GM12878 (cell line): ENCODE measurements around the gene ACE. TPM values are rescaled to one million over a fixed set of nuclear protein-coding genes. Genes with fewer than 3 reads are reported as not detected.

ENCODE experiments used
- ATAC-seq: fragments of 200-7000 bp; cut with Tn5 transposase; 3 replicates; pipeline ENCODE4 v1.9.1; 2020; ENCODE audit warnings: mild to moderate bottlenecking, moderate library complexity
- BruUV-seq: library from RNA; stranded (reverse); fragments of 400-500 nt; replicated peaks from 2 replicates; lab custom pipeline; 2021; lab: Mats Ljungman, UMichigan
- CTCF ChIA-PET: fragments of 300-600 bp; sonication (Branson Sonifier 250); formaldehyde crosslinking; extraction: SDS; loops from one replicate; lab custom pipeline; 2021; ENCODE audit warnings: inconsistent platforms; lab: Yijun Ruan, JAX
- POLR2A ChIA-PET: fragments of 350-600 bp; formaldehyde crosslinking; extraction: SDS; loops from one replicate; lab custom pipeline; 2021; ENCODE audit warnings: inconsistent platforms; lab: Charles Lee
- RAD21 ChIA-PET: fragments of 300-600 bp; sonication (Branson Sonifier 250); formaldehyde crosslinking; loops from one replicate; lab custom pipeline; 2023; ENCODE audit warnings: antibody characterized with exemption; ENCODE audit not compliant: unreplicated experiment; lab: Charles Lee
- SMC1A ChIA-PET: fragments of 300-600 bp; sonication (Branson Sonifier 250); formaldehyde crosslinking; loops from one replicate; lab custom pipeline; 2023; ENCODE audit not compliant: unreplicated experiment, uncharacterized antibody; lab: Charles Lee
- DNase-seq: peaks from one replicate; pipeline ENCODE4 v3.0.0-alpha.2; 2011; ENCODE audit warnings: low read depth, low spot score
- FAIRE-seq: peaks from 3 replicates; lab custom pipeline; 2011; peaks lifted over from hg19 to GRCh38; lab: Jason Lieb, UNC
- H2AFZ ChIP-seq: 2 replicates; pipeline ENCODE4 v1.6.0; 2011; ENCODE audit warnings: low read depth, low read length, control low read depth; ENCODE audit not compliant: control insufficient read depth
- H3K27ac ChIP-seq: 2 replicates; pipeline ENCODE4 v1.5.1; 2011; ENCODE audit warnings: control low read depth; ENCODE audit not compliant: control insufficient read depth, insufficient read depth
- H3K27me3 ChIP-seq, 2 experiments: replicated peaks in 1 of 2; 2 replicates each; pipeline versions ENCODE4 v1.6.0 to v1.6.1; 2011; ENCODE audit warnings: low read length in 1 of 2; ENCODE audit not compliant: control insufficient read depth in 2 of 2, insufficient read depth in 2 of 2
- H3K36me3 ChIP-seq, 2 experiments: 2 replicates each; pipeline ENCODE4 v1.5.1; 2011; ENCODE audit warnings: low read length in 1 of 2; ENCODE audit not compliant: control insufficient read depth in 2 of 2, insufficient read depth in 2 of 2
- H3K4me1 ChIP-seq: 2 replicates; pipeline ENCODE4 v1.6.1; 2011; ENCODE audit warnings: mild to moderate bottlenecking, low read length, moderate library complexity, mixed read lengths; ENCODE audit not compliant: control insufficient read depth, insufficient read depth
- H3K4me2 ChIP-seq: 2 replicates; pipeline ENCODE4 v1.6.0; 2011; ENCODE audit warnings: control low read depth; ENCODE audit not compliant: control insufficient read depth, insufficient read depth
- H3K4me3 ChIP-seq: fragments of 200-600 bp; sonication (generic); 2 replicates; pipeline ENCODE4 v1.5.1; 2016
- H3K79me2 ChIP-seq: 2 replicates; pipeline ENCODE4 v1.6.0; 2011; ENCODE audit warnings: low read length; ENCODE audit not compliant: control insufficient read depth, insufficient read depth
- H3K9ac ChIP-seq: 2 replicates; pipeline ENCODE4 v1.8.0; 2011; ENCODE audit warnings: low read length, control low read depth, mixed read lengths; ENCODE audit not compliant: control insufficient read depth, insufficient read depth
- H3K9me3 ChIP-seq: replicated peaks from 3 replicates; pipeline ENCODE4 v1.5.1; 2011; ENCODE audit warnings: mild to moderate bottlenecking, low read length; ENCODE audit not compliant: control insufficient read depth, insufficient read depth
- H4K20me1 ChIP-seq: 2 replicates; pipeline ENCODE4 v1.6.0; 2011; ENCODE audit not compliant: control insufficient read depth, insufficient read depth
- DPF2 ChIP-seq: fragments of 450-650 bp; IDR thresholded peaks from 2 replicates; pipeline ENCODE4 v1.6.1; 2017; ENCODE audit warnings: mild to moderate bottlenecking
- PAX5 ChIP-seq: IDR thresholded peaks from 2 replicates; pipeline ENCODE4 v1.6.1; 2011; ENCODE audit warnings: low read depth, low read length, borderline replicate concordance
- RFX5 ChIP-seq: IDR thresholded peaks from 2 replicates; pipeline ENCODE4 v1.6.1; 2011; ENCODE audit warnings: low read depth, low read length, improper control_type of control experiment
- ZNF274 ChIP-seq: IDR thresholded peaks from one replicate; pipeline ENCODE4 v1.8.0; 2011; ENCODE audit not compliant: insufficient read length, insufficient read depth
- WGBS: methylation state at CpG from one replicate; pipeline ENCODE4 v1.1.6; 2016; ENCODE audit warnings: low lambda C conversion rate; ENCODE audit not compliant: insufficient replicate concordance, insufficient coverage; ENCODE audit errors: missing lambda C conversion rate; 5-methylcytosine and 5-hydroxymethylcytosine counted together
- in situ Hi-C: fragments of 300-500 bp; cut with MboI; formaldehyde crosslinking; loops from 9 replicates; pipeline ENCODE4 v1.14.3; 2018; ENCODE audit warnings: mixed read lengths
- intact Hi-C: fragments of 100-400 bp; cut with micrococcal nuclease; formaldehyde crosslinking; loops from one replicate; pipeline ENCODE4 v1.14.2; 2022; ENCODE audit not compliant: unreplicated experiment
- polyA plus RNA-seq, 11 experiments: library from polyadenylated mRNA; depleted of rRNA in 4 of 11; unstranded in 6 of 11; stranded (reverse) in 5 of 11; fragments of >200 nt; fragmentation: Nextera tagmentation in 4 of 11; fragmentation: Illumina TruSeq in 1 of 11; extraction: Ambion mirVana in 4 of 11; extraction: Trizol in 1 of 11; gene quantifications; 1 replicate in 1 of 11; 2 replicates in 10 of 11; pipeline versions ENCODE4 v1.2.1 to v1.2.3, GENCODE V29; 2011 to 2016; ENCODE audit warnings: inconsistent platforms in 2 of 11, missing spikeins in 2 of 11, low read depth in 1 of 11
- total RNA-seq, 4 experiments: library from RNA; depleted of rRNA in 3 of 4; stranded (reverse); fragments of >200 nt in 3 of 4; fragmentation: Illumina TruSeq in 1 of 4; extraction: Trizol in 1 of 4; gene quantifications; 2 replicates each; pipeline versions ENCODE4 v1.2.1 to v1.2.3, GENCODE V29; 2013 to 2021
- TF ChIP-seq, protein P1 (sequence below): IDR thresholded peaks from 2 replicates; pipeline ENCODE4 v1.6.1; 2011; ENCODE audit warnings: borderline replicate concordance, low read depth, mild to moderate bottlenecking, moderate library complexity, low read length; ENCODE audit not compliant: insufficient read depth, poor library complexity, severe bottlenecking

The ACE gene
- total and polyA plus RNA-seq, 10 of the 15 experiments (the other 5 are each of a cell fraction or from before 2014, with no cell fraction given), result 0.46 TPM; not detected in 9

GRCh38 chr17:63440770-63441335, 36.0 kb upstream of the ACE start:
- ChIA-PET SMC1A (interaction anchor here (1.2 kb wide), 1 partner anchor 256 kb away, joined by 3 read pairs; no protein-coding TSS in a partner anchor), POLR2A (no interaction called here), CTCF (interaction anchor here (0.8 to 7.7 kb wide), 4 partner anchors 14 to 171 kb away, joined by 3 to 43 read pairs (median 25); no protein-coding TSS in a partner anchor), RAD21 (interaction anchor here (0.9 kb wide), 1 partner anchor 171 kb away, joined by 4 read pairs; no protein-coding TSS in a partner anchor)
- H3K4me3 ChIP-seq, result no peak overlapping the region
- in situ Hi-C loops, result loop anchor here (25.0 kb wide), 1 partner anchor 396 kb away; the partner anchor contains the start of genes FTSJ3, PSMC5 and SMARCD2
- no peak for TF ChIP-seq ZNF274
- TF ChIP-seq DPF2, result no peak
- no peak for TF ChIP-seq RFX5
- no peak for TF ChIP-seq PAX5
- TF ChIP-seq, protein P1, sequence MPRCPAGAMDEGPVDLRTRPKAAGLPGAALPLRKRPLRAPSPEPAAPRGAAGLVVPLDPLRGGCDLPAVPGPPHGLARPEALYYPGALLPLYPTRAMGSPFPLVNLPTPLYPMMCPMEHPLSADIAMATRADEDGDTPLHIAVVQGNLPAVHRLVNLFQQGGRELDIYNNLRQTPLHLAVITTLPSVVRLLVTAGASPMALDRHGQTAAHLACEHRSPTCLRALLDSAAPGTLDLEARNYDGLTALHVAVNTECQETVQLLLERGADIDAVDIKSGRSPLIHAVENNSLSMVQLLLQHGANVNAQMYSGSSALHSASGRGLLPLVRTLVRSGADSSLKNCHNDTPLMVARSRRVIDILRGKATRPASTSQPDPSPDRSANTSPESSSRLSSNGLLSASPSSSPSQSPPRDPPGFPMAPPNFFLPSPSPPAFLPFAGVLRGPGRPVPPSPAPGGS, result no peak
- H3K4me1 ChIP-seq, result peaks cover 5% of the 10 kb centered on the region
- no peak for FAIRE-seq
- no peaks in the 10 kb centered on the region for H3K36me3 ChIP-seq
- H3K27ac ChIP-seq, result no peak overlapping the region
- ATAC-seq, result no peak
- BruUV-seq, result no TSS peak
- intact Hi-C loops, result loop anchor here (5.0 kb wide), 1 partner anchor 36 kb away; the partner anchor contains the start of gene ACE
- H3K4me2 ChIP-seq, result no peak overlapping the region
- no peak overlapping the region for H2AFZ ChIP-seq
- WGBS, result 88% methylated on average over 13 of the region's 16 CpGs
- no peaks in the 10 kb centered on the region for H4K20me1 ChIP-seq
- H3K27me3 ChIP-seq, result no peaks in the 10 kb centered on the region
- no peak overlapping the region for H3K9ac ChIP-seq
- no peaks in the 10 kb centered on the region for H3K9me3 ChIP-seq
- DNase-seq, result no peak
- no peaks in the 10 kb centered on the region for H3K79me2 ChIP-seq
